Posterior cingulate gyrus (tissue), 11 donors: ENCODE results near the gene LDLRAP1.
"Not testable (repeated sequence)": the region's sequence is repeated elsewhere in the genome, so short reads cannot be mapped to it uniquely, and the experiment has no call there.

ENCODE experiments used
- DNase-seq, 10 donors: peaks; one replicate each; pipeline versions ENCODE4 v3.0.0 to v3.0.0-alpha.2; 2020 to 2021; ENCODE audit warnings: mixed read lengths in 3 of 10
- intact Hi-C: fragments of 100-400 bp; cut with DNase I; formaldehyde crosslinking; loops from one replicate; pipeline ENCODE4 v1.15.1; 2023

The LDLRAP1 gene

DNA sequence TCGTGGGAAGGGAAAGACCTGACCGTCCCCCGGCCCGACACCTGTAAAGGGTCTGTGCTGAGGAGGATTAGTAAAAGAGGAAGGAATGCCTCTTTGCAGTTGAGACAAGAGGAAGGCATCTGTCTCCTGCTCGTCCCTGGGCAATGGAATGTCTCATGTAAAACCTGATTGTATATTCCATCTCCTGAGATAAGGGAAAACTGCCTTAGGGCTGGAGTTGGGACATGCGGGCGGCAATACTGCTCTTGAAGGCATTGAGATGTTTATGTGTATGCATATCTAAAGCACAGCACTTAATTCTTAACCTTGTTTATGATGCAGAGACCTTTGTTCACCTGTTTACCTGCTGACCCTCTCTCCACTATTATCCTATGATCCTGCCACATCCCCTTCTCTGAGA, 44.8 kb downstream of the LDLRAP1 start:
- intact Hi-C loops, DNase-seq: not testable (repeated sequence)

DNA sequence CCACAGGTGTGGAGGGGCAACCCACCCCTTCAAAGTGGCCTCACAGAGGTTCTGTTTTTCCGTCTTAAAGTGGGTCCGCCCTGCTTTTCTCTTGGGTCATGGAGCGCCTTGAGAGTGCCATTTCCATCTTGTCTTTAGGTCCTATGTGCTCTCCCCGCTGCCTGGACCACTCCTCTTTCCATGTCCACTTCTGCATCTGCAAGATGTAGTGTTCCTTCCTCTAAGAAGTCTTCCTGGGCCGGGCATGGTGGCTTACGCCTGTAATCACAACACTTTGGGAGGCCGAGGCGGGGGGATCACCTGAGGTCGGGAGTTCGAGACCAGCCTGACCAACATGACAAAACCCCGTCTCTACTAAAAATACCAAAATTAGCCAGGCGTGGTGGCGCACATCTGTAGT, 45.4 kb downstream of the LDLRAP1 start:
- intact Hi-C loops = not testable (repeated sequence)
- DNase-seq = peak in 1 of 10 donors; percentile 67

DNA sequence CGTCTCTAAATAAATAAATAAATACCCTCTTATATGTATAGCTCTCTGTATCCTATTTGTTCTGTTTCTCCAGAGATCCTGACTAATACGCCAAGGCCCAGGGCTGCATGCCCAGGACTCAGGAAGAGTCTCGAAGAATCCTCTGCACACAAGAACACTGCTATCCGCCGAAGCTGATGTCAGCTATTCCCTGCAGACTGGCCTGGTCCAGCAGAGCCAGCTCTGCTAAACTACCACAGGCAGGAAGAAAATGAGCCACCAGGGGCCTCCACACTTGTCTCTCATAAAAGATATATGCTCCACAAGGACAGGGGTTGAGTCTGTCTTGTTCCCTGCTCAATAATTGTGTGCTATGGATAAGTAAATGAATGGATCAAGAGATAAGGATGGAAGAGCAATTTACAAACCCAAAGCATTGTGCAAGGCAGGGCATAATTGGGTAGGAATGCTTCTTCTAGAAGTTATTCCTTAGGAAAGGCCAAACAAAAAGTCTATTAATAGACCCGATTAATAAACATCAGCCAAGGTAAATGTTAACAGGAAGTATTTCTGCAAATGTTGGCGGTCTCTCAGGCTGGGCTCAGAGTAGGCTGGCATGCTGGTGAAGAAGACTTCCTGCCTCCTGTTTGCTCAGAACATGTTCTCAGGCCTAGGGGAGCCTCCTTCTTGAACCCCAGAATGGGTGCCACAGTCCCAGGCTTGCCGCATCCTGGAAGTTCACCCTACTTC, 46.9 kb downstream of the LDLRAP1 start:
- DNase-seq = peak in 1 of 10 donors; percentile 21
- intact Hi-C loops = no loop called here

DNA sequence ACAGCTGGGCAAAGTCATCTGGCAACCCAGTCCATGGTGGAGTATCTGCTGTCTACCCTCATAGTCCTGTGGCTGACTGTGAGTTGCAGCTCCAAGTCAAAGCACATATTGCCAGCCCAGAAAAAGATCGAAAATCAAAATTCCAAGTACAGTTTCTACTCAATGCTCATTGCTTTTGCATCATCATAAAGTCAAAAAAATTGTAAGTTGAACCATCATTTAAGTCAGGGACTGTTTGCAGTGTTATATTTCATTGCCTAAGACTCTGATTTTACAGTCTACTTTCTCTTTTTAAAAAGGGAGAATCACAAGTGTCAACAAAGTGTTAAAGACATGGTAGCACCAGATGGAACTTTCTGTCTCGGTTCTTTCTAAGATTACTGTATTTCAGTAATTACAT, 50.5 kb downstream of the LDLRAP1 start:
- intact Hi-C loops = no loop called here
- DNase-seq = no peak

DNA sequence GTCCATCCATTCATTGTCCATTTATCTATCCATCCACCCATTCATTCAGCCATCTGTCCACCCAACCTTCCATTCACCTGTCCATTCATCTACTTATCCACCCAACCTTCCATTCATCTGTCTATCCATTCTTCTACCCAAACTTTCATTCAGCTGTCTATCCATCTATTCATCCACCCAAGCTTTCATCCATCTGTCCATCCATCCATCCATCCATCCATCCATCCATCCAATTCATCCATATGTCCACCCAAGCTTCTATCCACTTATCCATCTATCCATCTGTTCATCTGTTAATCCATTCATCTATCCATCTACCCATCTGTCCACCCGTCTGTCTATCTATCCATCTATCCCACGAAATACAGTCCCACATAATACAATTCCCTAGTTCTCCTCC, 51.6 kb downstream of the LDLRAP1 start:
- DNase-seq = no peak
- intact Hi-C loops = no loop called here

DNA sequence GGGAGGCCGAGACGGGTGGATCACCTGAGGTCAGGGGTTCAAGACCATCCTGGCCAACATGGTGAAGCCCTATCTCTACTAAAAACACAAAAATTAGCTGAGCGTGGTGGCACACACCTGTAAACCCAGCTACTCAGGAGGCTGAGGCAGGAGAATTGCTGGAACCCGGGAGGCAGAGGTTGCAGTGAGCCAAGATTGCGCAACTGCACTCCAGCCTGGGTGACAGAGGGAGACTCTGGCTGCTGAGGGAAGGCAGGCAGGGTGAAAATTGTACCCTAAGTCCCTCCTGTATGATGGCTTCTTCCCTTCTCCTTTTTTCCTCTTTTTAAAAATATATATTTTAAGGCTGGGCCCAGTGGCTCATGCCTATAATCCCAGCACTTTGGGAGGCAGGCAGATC, 53.2 kb downstream of the LDLRAP1 start:
- intact Hi-C loops = not testable (repeated sequence)
- DNase-seq = peak in 1 of 10 donors; percentile 7

DNA sequence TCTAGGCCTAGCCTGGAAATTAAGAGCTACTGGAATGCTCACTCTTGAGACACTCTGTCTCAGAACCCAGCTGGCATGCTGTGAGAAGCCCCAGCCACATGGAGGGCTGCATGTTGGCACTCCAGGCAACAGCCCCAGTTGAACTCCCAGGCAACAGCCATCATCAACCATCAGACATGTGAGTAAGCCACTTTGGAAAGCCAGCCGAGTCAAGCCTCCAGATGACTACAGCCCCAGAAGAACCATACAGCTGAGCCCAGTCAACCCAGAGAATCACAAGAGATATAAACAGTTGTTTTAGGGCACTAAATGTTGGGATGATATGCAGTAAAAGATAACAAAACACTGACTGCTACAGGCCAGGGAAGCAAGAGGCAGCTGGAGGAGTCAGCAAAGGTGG, 55.5 kb downstream of the LDLRAP1 start:
- peak in 1 of 10 donors; percentile 26 for DNase-seq
- intact Hi-C loops = no loop called here

DNA sequence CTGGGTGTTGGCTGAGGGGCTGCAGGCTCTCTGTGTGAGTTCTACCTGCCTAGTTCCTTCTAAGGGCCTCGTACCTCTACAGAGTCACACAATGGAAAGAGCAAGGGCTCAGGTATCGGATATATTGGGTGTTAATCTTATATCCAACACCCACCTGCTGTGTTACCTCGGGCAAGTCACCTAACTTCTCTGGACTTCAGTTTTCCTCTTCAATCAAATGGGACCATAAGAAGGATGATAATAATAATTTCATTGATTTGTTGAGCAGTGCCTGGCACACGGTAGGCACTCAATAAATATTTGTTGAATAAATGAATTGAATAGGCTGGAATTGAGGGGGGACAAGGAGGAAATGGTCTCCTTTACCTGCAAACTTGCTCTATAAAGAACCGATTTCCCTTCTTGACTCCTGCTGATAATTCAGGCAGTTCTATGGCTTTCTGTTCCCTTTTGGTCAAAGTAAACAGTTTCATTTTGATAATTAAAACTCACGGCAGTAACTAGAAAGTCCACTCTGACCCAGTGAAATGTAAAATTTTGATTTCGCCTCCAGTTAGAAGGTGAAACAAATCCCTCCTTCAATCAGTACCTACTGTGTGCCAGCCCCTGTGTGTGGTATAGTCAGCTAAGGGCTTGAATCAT, 56.7 kb downstream of the LDLRAP1 start:
- intact Hi-C loops = no loop called here
- no peak for DNase-seq

DNA sequence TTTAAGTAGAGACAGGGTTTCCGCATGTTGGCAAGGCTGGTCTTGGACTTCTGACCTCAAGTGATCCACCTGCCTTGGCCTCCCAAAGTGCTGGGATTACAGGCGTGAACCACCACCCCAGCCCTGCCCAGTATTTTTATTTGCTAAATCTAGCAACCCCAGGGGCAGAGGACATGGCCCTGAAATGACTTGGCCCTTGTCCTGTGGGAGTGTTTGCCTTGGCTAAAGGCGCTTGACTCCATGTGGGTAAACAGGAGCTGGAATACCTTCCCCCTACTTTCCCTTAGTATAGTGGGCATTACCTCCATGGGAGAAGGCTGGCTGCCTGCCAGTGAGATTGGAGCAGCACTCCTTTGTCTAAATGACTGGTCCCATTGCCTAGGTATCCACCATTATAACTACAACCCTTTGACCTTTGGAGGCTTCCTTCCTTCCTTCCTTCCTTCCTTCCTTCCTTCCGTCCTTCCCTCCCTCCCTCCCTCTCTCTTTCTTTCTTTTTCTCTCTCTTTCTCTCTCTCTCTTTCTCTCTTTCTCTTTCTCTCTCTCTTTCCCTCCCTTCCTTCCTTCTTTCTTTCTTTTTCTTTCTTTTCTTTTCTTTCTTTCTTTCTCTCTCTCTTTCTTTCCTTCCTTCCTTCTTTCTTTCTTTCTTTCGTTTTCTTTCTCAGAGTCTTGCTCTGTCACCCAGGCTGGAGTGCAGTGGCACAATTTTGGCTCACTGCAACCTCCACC, 57.7 kb downstream of the LDLRAP1 start:
- intact Hi-C loops = not testable (repeated sequence)
- DNase-seq = peak in 1 of 10 donors; percentile 44

DNA sequence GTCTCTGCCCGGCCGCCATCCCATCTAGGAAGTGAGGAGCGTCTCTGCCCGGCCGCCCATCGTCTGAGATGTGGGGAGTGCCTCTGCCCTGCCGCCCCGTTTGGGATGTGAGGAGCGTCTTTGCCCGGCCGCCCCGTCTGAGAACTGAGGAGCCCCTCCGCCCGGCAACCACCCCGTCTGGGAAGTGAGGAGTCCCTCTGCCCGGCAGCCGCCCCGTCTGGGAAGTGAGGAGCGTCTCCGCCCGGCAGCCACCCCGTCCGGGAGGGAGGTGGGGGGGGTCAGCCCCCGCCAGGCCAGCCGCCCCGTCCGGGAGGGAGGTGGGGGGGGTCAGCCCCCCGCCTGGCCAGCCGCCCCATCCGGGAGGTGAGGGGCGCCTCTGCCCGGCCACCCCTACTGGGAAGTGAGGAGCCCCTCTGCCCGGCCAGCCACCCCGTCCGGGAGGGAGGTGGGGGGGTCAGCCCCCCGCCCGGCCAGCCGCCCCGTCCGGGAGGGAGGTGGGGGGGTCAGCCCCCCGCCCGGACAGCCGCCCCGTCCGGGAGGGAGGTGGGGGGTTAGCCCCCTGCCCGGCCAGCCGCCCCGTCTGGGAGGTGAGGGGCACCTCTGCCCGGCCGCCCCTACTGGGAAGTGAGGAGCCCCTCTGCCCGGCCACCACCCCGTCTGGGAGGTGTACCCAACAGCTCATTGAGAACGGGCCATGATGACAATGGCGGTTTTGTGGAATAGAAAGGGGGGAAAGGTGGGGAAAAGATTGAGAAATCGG, 60.6 kb downstream of the LDLRAP1 start:
- peak in 1 of 10 donors; percentile 63 for DNase-seq
- intact Hi-C loops = not testable (repeated sequence)

DNA sequence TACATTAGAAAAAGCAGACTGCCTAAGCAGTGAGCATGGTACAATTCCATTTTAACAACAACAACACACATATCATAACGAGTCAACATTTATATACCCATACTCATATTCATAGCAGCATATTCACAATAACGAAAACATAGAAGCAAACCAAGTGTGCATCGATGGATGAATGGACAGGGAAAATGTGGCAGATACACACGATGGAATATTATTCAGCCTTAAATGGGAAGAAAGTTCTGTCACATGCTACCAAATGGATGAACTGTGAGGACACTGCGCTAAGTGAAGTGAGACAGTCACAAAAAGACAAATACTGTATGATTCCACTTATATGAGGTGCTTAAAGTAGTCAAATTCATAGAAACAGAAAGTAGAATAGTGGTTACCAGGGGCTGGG, 63.7 kb downstream of the LDLRAP1 start:
- intact Hi-C loops = loop anchor here (5.0 kb wide), 1 partner anchor 35 kb away; no protein-coding TSS in a partner anchor
- no peak for DNase-seq

DNA sequence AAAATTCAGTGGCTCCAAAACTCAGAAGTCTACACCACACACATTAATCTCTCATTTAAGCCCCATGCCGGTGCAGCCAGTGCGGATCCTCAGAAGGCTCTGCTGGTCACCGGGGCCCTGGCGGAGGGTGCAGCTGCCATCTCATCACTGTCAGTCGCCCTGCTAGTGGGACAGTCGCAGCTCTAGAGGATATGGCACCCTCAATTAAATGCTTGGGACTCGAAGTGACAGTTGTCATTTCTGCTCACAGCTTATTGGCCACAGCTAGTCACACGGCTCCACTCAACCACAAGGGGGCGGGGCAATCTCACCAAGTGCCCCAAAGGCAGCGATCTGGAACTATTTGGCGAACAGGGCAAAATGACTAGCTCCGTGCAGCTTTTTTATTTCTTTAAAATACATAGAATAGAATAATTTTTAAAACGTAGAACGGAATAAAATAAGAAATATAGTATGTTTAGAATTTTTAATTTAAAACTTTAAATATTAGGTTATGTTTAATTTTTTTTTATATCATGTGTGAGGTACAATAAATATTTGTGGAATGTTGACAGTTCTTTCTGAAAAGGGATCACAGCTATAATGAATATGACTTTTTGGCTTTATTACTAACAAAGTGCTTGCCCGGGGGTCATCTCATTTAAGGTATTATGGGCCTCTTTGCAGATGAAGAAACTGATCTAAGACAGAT, 65.2 kb downstream of the LDLRAP1 start:
- intact Hi-C loops = loop anchor here (1.0 to 5.0 kb wide), 2 partner anchors 36 to 136 kb away; no protein-coding TSS in a partner anchor

DNA sequence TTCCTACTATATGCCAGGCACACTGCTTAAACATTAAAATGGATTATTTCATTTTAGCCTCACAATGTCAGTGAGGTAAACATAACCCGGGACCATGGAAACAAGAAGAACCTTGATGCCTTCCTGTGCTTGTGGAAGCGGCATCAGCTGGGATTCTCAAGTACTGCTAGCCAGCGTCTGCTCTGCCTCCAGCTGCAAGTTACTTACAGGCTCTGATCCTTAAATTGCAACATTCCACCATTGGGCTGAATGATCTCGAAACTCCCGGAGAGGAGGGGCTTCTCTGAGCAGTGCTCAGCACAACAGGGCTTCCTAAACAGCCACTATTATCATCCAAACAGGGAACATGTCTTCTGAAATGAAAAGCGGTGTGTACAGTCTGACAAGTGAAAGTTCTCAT, 66.5 kb downstream of the LDLRAP1 start:
- DNase-seq = no peak
- intact Hi-C loops = loop anchor here (5.0 kb wide), 1 partner anchor 38 kb away; no protein-coding TSS in a partner anchor

More for the DNA sequence above, 65.2 kb downstream of the LDLRAP1 start:
- DNase-seq = peak; percentile 67 to 96 (median 86)

DNA sequence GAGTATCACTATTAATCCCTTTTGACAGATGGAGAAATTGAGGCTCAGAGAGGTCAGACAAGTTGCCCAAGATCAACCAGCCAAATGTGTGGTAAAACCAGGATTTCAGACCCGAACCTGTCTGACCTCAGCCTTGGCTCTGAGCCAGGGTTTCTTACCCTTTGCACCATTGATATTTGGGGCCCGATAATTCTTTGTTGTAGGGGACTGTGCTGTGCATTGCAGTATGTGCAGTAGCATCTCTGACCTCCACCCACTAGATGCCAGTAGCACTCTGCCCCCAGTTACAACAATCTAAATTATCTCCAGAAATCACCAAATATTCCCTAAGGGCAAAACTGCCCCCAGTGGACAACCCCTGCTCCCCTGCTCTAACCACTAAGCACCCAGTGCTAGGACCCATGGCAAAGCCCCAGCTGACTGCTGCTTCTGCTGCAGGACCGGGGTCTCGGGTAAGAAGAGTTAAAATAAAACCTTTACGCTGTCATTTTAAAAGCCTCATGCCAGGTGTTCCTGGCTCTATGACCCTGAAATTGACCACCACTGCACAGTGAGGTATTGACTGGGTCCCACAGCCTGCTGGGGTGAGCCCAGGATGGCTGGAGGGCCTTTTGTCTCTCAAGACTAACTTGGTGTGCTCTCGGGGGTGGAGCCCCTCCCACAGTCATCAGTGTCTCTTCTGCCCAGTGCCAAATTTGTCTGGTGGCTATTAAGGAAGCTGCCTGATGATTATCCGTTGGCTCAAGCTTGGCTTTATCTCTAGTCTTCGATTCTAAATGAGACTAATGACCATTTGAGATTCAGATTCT, 67.6 kb downstream of the LDLRAP1 start:
- intact Hi-C loops = no loop called here
- DNase-seq = no peak

DNA sequence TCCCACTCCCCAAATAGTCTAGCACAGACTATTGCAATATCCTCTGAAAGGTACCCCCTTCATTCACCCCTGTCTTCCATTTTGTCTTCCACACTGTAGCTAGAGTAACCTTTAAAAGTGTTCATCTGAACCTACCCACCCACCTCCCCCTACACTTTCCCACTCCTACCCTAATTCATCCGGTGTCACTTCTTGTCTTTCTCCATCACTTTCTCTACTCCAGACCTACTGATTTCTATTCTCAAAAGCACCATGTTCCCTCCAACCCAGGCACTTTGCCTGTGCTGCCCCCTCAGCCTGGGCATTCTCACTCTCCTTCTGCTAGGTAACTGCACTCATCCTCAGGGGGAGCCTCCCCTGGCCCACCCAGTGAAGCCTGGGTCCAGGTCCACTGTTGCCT, 68.4 kb downstream of the LDLRAP1 start:
- no peak for DNase-seq
- intact Hi-C loops = no loop called here

DNA sequence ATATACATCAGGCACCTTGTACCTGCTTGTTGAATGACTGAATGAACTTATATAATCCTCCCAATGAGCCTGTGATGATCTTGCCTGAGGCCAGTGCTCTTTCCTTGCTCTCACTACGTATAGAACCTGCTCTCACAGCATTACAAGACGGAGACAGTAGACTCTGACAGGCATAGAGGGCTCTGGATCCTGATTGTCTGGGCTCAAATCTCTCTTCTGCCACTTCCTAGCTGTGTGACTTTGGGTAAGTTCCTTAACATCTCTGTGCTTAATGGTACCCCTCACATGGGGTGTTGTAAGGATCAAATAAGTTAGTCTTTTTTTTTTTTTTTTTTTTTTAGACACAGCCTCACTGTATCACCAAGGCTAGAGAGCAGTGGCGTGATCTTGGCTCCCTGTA, 69.0 kb downstream of the LDLRAP1 start:
- intact Hi-C loops = no loop called here

DNA sequence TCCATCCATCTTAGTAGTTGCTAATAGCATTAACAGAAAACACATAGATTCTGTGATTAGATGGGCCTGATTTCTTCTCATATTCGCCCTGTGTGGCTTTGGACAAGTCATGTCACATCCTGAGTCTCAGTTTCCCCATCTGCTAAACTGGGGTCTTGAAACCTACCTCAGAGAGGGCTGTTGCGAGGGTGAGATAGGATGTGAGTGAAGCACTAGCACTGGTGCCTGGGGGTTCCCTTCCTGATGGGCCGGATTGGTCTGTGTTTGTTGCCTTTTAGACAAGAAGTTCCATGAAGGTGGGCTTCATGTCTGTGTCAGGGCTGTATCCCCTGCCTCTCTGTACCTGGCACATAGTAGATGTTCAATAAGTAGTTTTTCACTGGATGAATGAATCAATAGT, 69.7 kb downstream of the LDLRAP1 start:
- intact Hi-C loops = no loop called here
- no peak for DNase-seq

More for the DNA sequence above, 69.0 kb downstream of the LDLRAP1 start:
- DNase-seq = no peak

DNA sequence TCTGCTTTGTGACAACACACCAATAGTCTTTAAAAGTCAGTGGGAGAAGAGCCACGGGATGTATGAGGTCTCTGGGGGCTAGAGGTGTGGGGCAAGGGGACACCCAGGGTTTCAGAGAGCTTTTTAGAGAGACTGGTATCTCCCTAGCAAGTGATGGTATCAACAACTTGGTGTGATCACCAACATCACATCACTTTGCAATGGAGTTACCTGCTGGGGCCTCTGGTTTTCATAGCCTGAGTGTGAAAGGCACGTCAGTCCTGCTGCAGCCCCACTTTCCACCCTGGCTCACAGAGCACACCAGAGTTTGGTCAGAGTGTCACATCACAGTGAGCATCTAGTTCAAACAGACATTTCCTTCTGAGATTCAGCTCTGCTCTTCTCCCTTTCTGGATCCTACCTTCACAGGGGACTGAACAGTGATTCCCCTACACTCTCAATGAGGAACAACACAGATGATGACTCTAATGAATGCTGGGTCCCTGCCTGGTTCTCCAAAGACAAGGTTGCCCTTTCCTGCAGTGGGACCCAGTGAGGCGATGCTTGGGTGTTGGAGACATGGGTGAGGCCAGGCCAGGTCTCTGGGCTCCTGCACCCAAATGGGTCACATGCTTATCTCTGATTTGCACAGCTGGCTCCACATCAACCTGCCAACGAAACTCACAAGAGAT, 71.2 kb downstream of the LDLRAP1 start:
- intact Hi-C loops = loop anchor here (5.0 kb wide), 3 partner anchors 52 to 183 kb away; no protein-coding TSS in a partner anchor
- DNase-seq = no peak
